Thyroid gland (tissue), 4 donors: ENCODE measurements around the gene ETNK2.

Experiments
- POLR2A ChIP-seq, 2 donors: fragments of 450-650 bp; IDR thresholded peaks; one replicate each; pipeline ENCODE4 v1.6.1; 2017; ENCODE audit warnings: antibody characterized with exemption in 2 of 2, mild to moderate bottlenecking in 2 of 2, moderate library complexity in 1 of 2
- TF ChIP-seq, protein P1 (sequence below), 6 experiments: fragments of 200-600 bp in 3 of 6; fragments of 450-650 bp in 3 of 6; sonication (generic) in 3 of 6; IDR thresholded peaks; one replicate each; pipeline ENCODE4 v1.5.1; 2016 to 2019; ENCODE audit warnings: antibody characterized with exemption in 6 of 6, mild to moderate bottlenecking in 2 of 6, inconsistent platforms in 1 of 6, moderate library complexity in 1 of 6

DNA sequence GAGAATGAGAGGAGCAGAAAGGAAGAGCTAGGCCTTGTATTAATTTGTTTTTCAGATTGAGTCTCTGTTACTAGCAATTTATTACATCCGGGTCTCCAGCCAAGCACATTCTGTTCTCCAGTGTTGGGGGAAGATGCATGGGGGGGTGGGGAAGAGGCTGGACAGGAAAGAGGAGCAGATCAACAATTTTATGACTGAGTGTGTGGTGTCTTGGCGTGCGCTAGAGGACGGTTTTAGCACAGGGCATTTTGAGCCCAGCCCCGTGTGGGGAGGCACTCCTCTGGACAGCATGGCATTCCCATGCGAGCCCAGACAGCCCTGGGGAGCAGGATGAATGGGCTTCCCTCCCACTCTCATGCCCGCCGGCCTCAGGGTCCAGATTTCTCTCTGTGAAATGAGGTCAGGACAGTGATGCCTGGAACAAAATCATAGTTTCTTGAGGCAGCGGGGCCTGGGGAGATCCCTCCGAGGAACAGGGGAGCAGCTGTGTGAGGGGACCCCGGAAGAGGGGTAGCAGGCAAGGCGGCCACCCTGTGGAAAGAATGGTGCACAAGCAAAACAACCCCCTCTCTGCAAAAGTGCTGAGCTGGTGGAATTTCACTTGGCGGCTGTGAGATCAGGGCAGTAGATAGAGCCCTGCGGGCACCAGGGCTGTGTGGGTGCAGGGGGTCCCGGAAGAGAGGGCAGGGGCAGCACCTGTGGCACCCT, 62.6 kb downstream of the ETNK2 start:
- TF ChIP-seq POLR2A (IDR thresholded peaks at IDR 0.05): no peak
- TF ChIP-seq, protein P1, sequence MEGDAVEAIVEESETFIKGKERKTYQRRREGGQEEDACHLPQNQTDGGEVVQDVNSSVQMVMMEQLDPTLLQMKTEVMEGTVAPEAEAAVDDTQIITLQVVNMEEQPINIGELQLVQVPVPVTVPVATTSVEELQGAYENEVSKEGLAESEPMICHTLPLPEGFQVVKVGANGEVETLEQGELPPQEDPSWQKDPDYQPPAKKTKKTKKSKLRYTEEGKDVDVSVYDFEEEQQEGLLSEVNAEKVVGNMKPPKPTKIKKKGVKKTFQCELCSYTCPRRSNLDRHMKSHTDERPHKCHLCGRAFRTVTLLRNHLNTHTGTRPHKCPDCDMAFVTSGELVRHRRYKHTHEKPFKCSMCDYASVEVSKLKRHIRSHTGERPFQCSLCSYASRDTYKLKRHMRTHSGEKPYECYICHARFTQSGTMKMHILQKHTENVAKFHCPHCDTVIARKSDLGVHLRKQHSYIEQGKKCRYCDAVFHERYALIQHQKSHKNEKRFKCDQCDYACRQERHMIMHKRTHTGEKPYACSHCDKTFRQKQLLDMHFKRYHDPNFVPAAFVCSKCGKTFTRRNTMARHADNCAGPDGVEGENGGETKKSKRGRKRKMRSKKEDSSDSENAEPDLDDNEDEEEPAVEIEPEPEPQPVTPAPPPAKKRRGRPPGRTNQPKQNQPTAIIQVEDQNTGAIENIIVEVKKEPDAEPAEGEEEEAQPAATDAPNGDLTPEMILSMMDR (IDR thresholded peaks at IDR 0.05): peak in 1 of 6 experiments; percentile 11
